IgD-negative memory B cell (primary cell): ENCODE results near the gene MSL2. TPM values are rescaled to one million over a fixed set of nuclear protein-coding genes. Genes with fewer than 3 reads are reported as not detected.
A peak's percentile ranks its signal among the peaks of the same experiment; 100 is the strongest.
"Not testable (repeated sequence)": the region's sequence is repeated elsewhere in the genome, so short reads cannot be mapped to it uniquely, and the experiment has no call there.

ENCODE experiments used
- H3K27ac Mint-ChIP-seq, 3 donors: one replicate each; pipeline ENCODE4 v1.8.0; 2020 to 2022; ENCODE audit warnings: mild to moderate bottlenecking in 3 of 3, mixed read lengths in 3 of 3, moderate library complexity in 1 of 3
- H3K27me3 Mint-ChIP-seq: one replicate; pipeline ENCODE4 v1.8.0; 2021; ENCODE audit warnings: mixed read lengths
- H3K36me3 Mint-ChIP-seq: one replicate; pipeline ENCODE4 v1.8.0; 2020; ENCODE audit warnings: mild to moderate bottlenecking, mixed read lengths
- H3K4me1 Mint-ChIP-seq, 3 donors: one replicate each; pipeline ENCODE4 v1.8.0; 2020 to 2022; ENCODE audit warnings: mixed read lengths in 3 of 3, mild to moderate bottlenecking in 1 of 3
- H3K4me3 Mint-ChIP-seq, 4 donors: one replicate each; pipeline ENCODE4 v1.8.0; 2020 to 2022; ENCODE audit warnings: mild to moderate bottlenecking in 4 of 4, mixed read lengths in 4 of 4, moderate library complexity in 3 of 4
- H3K9me3 Mint-ChIP-seq, 3 donors: one replicate each; pipeline ENCODE4 v1.8.0; 2020 to 2021; ENCODE audit warnings: mixed read lengths in 3 of 3, mild to moderate bottlenecking in 1 of 3
- polyA plus RNA-seq: library from polyadenylated mRNA; unstranded; fragments of 300-500 nt; fragmentation: Illumina TruSeq; gene quantifications from one replicate; pipeline ENCODE4 v1.2.3, GENCODE V29; 2021

The MSL2 gene
- polyA plus RNA-seq, 1 donor from 2014 or later = 27.9 TPM

- H3K9me3 Mint-ChIP-seq = no peaks in the 10 kb centered on the region
- peaks cover 0 to 4% (median 1%) of the 10 kb centered on the region in 3 donors for H3K4me1 Mint-ChIP-seq
- no peaks in the 10 kb centered on the region for H3K27me3 Mint-ChIP-seq
- H3K36me3 Mint-ChIP-seq = no peaks in the 10 kb centered on the region
- no peak overlapping the region for H3K4me3 Mint-ChIP-seq
- no peak overlapping the region for H3K27ac Mint-ChIP-seq
Observed at GRCh38 chr3:136141891-136142290, 54.2 kb downstream of the MSL2 start.

- Mint-ChIP-seq H3K27me3 (no peaks in the 10 kb centered on the region), H3K27ac (no peak overlapping the region), H3K36me3 (no peaks in the 10 kb centered on the region), H3K9me3 (no peaks in the 10 kb centered on the region), H3K4me1 (peaks cover 0 to 4% (median 1%) of the 10 kb centered on the region in 3 donors), H3K4me3 (no peak overlapping the region)
Observed at GRCh38 chr3:136141291-136141785, 54.8 kb downstream of the MSL2 start.

- Mint-ChIP-seq H3K9me3 (no peaks in the 10 kb centered on the region), H3K27me3 (no peaks in the 10 kb centered on the region), H3K4me3 (no peak overlapping the region), H3K36me3 (no peaks in the 10 kb centered on the region), H3K27ac (no peak overlapping the region), H3K4me1 (peaks cover 0 to 4% (median 0%) of the 10 kb centered on the region in 3 donors)
Observed at GRCh38 chr3:136136454-136136853, 59.7 kb downstream of the MSL2 start.

- H3K36me3 Mint-ChIP-seq = no peaks in the 10 kb centered on the region
- peak overlapping the region in 1 of 3 donors; percentile 67 for H3K27ac Mint-ChIP-seq
- H3K4me1 Mint-ChIP-seq = no peaks in the 10 kb centered on the region
- H3K27me3 Mint-ChIP-seq = no peaks in the 10 kb centered on the region
- H3K9me3 Mint-ChIP-seq = no peaks in the 10 kb centered on the region
- H3K4me3 Mint-ChIP-seq = no peak overlapping the region
Observed at GRCh38 chr3:136135039-136135802, 60.9 kb downstream of the MSL2 start.

GRCh38 chr3:136134091-136134490, 62.0 kb downstream of the MSL2 start:
- Mint-ChIP-seq H3K27me3 (no peaks in the 10 kb centered on the region), H3K4me3 (no peak overlapping the region), H3K9me3 (no peaks in the 10 kb centered on the region), H3K36me3 (peaks cover under 1% of the 10 kb centered on the region), H3K4me1 (no peaks in the 10 kb centered on the region), H3K27ac (no peak overlapping the region)

DNA sequence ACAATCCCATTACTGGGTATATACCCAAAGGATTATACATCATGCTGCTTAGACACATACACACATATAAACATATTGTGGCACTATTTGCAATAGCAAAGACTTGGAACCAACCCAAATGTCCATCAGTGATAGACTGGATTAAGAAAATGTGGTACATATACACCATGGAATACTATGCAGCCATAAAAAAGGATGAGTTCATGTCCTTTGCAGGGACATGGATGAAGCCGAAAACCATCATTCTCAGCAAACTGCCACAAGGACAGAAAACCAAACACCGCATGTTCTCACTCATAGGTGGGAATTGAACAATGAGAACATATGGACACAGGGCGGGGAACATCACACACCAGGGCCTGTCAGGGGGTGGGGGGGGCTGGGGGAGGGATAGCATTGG, 64.5 kb downstream of the MSL2 start:
- H3K4me3 Mint-ChIP-seq, H3K36me3 Mint-ChIP-seq, H3K9me3 Mint-ChIP-seq, H3K4me1 Mint-ChIP-seq, H3K27me3 Mint-ChIP-seq, H3K27ac Mint-ChIP-seq: not testable (repeated sequence)

- Mint-ChIP-seq H3K4me1 (peaks cover 1 to 5% (median 5%) of the 10 kb centered on the region in 3 donors), H3K27ac (no peak overlapping the region), H3K9me3 (peaks cover 0 to 7% (median 7%) of the 10 kb centered on the region in 3 donors), H3K4me3 (no peak overlapping the region), H3K27me3 (peaks cover 6% of the 10 kb centered on the region), H3K36me3 (no peaks in the 10 kb centered on the region)
Observed at GRCh38 chr3:136122006-136122405, 74.1 kb downstream of the MSL2 start.

DNA sequence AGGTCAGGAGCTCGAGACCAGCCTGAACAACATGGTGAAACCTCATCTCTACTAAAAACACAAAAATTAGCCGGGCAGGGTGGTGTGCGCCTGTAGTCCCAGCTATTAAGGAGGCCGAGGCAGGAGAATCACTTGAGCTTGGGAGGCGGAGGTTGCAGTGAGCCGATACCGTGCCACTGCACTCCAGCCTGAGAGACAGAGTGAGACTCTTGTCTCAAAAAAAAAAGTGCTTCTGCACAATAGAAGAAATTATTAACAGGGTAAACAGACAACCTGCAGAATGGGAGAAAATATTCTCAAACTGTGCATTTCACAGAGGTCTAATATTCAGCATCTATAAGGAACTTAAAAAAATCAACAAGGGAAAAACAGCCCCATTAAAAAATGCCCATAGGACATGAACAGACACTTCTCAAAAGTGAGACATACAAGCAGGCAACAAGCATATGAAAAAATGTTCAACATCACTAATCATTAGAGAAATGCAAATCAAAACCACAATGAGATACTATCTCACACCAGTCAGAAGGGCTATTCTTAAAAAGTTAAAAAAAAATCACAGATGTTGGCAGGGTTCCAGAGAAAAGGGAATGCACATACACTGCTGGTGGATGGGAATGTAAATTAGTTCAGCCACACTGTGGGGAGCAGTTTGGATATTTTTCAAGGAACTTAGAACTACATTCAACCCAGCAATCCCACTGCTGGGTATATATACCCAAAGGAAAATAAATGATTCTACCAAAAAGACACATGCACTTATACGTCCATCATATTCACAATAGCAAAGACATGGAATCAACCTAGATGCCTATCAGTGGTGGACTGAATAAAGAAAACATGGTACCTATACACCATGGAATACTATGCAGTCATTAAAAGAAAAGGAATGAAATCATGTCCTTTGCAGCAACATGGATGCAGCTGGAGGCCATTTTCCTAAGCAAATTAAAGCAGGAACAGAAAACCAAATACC, 75.5 kb downstream of the MSL2 start:
- no peak overlapping the region for H3K27ac Mint-ChIP-seq
- H3K36me3 Mint-ChIP-seq = no peaks in the 10 kb centered on the region
- H3K9me3 Mint-ChIP-seq = peaks cover 0 to 8% (median 7%) of the 10 kb centered on the region in 3 donors
- H3K27me3 Mint-ChIP-seq = peaks cover 10% of the 10 kb centered on the region
- H3K4me1 Mint-ChIP-seq = peaks cover 1 to 5% (median 5%) of the 10 kb centered on the region in 3 donors
- H3K4me3 Mint-ChIP-seq = no peak overlapping the region

GRCh38 chr3:136119783-136120182, 76.4 kb downstream of the MSL2 start:
- not testable (repeated sequence) for H3K4me1 Mint-ChIP-seq, H3K27ac Mint-ChIP-seq, H3K4me3 Mint-ChIP-seq, H3K36me3 Mint-ChIP-seq, H3K9me3 Mint-ChIP-seq
- H3K27me3 Mint-ChIP-seq = peaks cover 13% of the 10 kb centered on the region

- H3K4me1 Mint-ChIP-seq, H3K27ac Mint-ChIP-seq, H3K9me3 Mint-ChIP-seq, H3K36me3 Mint-ChIP-seq, H3K4me3 Mint-ChIP-seq: not testable (repeated sequence)
- H3K27me3 Mint-ChIP-seq = peaks cover 14% of the 10 kb centered on the region
Observed at GRCh38 chr3:136119332-136119731, 76.8 kb downstream of the MSL2 start.

- Mint-ChIP-seq H3K27me3 (peaks cover 20% of the 10 kb centered on the region), H3K9me3 (peaks cover 0 to 4% (median 0%) of the 10 kb centered on the region in 3 donors), H3K36me3 (peaks cover 2% of the 10 kb centered on the region), H3K4me3 (peak overlapping the region in 1 of 4 donors; percentile 28), H3K4me1 (peaks cover 2 to 6% (median 4%) of the 10 kb centered on the region in 3 donors), H3K27ac (no peak overlapping the region)
Observed at GRCh38 chr3:136114421-136114820, 81.7 kb downstream of the MSL2 start.

GRCh38 chr3:136110481-136110880, 85.7 kb downstream of the MSL2 start:
- Mint-ChIP-seq H3K27me3 (peaks cover 10% of the 10 kb centered on the region), H3K9me3 (no peaks in the 10 kb centered on the region), H3K36me3 (peaks cover 2% of the 10 kb centered on the region), H3K4me3 (no peak overlapping the region), H3K4me1 (peaks cover 7 to 18% (median 9%) of the 10 kb centered on the region in 3 donors), H3K27ac (no peak overlapping the region)

DNA sequence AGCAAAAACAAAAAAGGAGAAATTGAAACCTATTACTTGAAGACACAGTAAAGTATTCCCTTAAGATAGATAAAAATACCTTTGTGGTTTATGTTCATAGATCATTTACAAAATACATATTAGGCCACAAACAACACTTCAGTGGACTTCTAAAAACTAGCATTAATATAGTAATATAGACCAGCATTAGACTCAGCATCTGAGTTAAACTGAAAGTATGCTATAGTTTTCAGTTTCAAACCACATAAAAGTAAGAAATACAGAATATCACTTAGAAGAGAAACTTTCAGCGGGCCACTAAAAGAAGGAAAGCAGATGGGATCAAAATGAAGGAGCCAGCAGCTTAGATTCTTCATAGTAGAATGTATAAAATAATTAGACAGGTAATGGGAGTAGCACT, 86.6 kb downstream of the MSL2 start:
- H3K9me3 Mint-ChIP-seq = no peaks in the 10 kb centered on the region
- H3K4me3 Mint-ChIP-seq = peak overlapping the region in 1 of 4 donors; percentile 14
- no peak overlapping the region for H3K27ac Mint-ChIP-seq
- peaks cover 7 to 22% (median 11%) of the 10 kb centered on the region in 3 donors for H3K4me1 Mint-ChIP-seq
- peaks cover 9% of the 10 kb centered on the region for H3K27me3 Mint-ChIP-seq
- peaks cover 2% of the 10 kb centered on the region for H3K36me3 Mint-ChIP-seq

DNA sequence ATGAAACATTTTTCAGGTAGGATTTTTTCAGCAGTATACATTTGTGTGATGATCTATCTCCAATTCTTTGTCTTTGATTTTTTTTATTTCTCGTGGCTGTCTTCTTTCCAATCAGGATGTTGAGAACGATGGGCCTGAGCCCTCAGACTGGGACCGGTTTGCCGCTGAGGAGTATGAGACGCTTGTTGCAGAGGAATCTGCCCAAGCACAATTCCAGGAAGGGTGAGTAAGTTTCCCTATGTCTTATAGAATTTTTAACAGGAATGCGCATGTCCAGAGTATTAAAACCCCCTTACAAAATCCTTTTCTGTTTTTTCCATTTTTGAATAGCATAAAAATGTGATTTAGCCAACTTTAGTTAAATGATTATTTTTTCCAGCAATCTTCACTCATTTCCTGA, 90.0 kb downstream of the MSL2 start:
- Mint-ChIP-seq H3K4me1 (peaks cover 5 to 22% (median 11%) of the 10 kb centered on the region in 3 donors), H3K4me3 (no peak overlapping the region), H3K27me3 (peaks cover 3% of the 10 kb centered on the region), H3K27ac (no peak overlapping the region), H3K36me3 (no peaks in the 10 kb centered on the region), H3K9me3 (no peaks in the 10 kb centered on the region)

DNA sequence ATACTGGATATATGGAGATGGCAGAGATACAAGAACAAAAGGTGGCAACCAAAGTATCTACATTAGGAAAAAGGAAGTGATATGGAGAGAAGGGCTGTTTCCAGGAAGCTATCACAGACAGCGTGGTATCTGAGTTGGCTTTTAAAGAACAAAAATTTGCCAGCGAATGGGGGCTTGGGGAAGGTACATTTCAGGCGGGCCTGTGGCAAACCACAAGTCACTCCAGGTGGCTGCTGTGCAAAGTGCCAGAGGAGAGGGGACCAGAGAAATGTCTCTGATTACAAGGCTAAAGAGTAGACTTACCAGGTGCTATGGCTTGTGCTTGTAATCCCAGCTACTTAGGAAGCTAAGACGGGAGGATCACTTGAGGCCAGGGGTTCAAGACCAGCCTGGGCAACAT, 91.1 kb downstream of the MSL2 start:
- H3K4me1 Mint-ChIP-seq = peaks cover 5 to 22% (median 11%) of the 10 kb centered on the region in 3 donors
- H3K27ac Mint-ChIP-seq = no peak overlapping the region
- H3K4me3 Mint-ChIP-seq = no peak overlapping the region
- no peaks in the 10 kb centered on the region for H3K36me3 Mint-ChIP-seq
- H3K27me3 Mint-ChIP-seq = peaks cover 2% of the 10 kb centered on the region
- no peaks in the 10 kb centered on the region for H3K9me3 Mint-ChIP-seq
